T-cell (primary cell): Measurements from ENCODE around the gene NEUROG1. TPM values are rescaled to one million over a fixed set of nuclear protein-coding genes. Genes with fewer than 3 reads are reported as not detected.

ENCODE experiments used
- ATAC-seq, 4 experiments: fragments of 200-7000 bp in 3 of 4; fragments of 150-1000 bp in 1 of 4; cut with Tn5 transposase; replicated peaks in 1 of 4; 1 replicate in 3 of 4; 2 replicates in 1 of 4; pipeline ENCODE4 v1.10.0; 2021; ENCODE audit warnings: moderate library complexity in 3 of 4, mild to moderate bottlenecking in 2 of 4, moderate number of reproducible peaks in 1 of 4
- CTCF ChIA-PET, 2 donors: fragments of 300-600 bp; sonication (Branson Sonifier 250); formaldehyde crosslinking; loops; one replicate each; lab custom pipeline; 2022; ENCODE audit warnings: antibody characterized with exemption in 2 of 2; lab: Charles Lee
- POLR2A ChIA-PET, 2 donors: fragments of 300-600 bp; sonication (Branson Sonifier 250); formaldehyde crosslinking; loops; one replicate each; lab custom pipeline; 2022; ENCODE audit warnings: antibody characterized with exemption in 2 of 2; lab: Charles Lee
- DNase-seq, 35 experiments: peaks; one replicate each; pipeline versions ENCODE4 v3.0.0 to v3.0.0-alpha.2; 2013 to 2023
- H3K27ac ChIP-seq: one replicate; pipeline ENCODE4 v1.5.1; 2013; ENCODE audit warnings: low read length
- H3K27me3 ChIP-seq, 2 experiments: replicated peaks in 1 of 2; 1 replicate in 1 of 2; 2 replicates in 1 of 2; pipeline versions ENCODE4 v1.6.1 to v1.7.0; 2013; ENCODE audit warnings: low read length in 1 of 2, mixed read lengths in 1 of 2; ENCODE audit not compliant: control insufficient read depth in 2 of 2, insufficient read depth in 2 of 2; ENCODE audit errors: extremely low read depth in 1 of 2
- H3K36me3 ChIP-seq, 2 donors: 1 replicate in 1 of 2; 2 replicates in 1 of 2; pipeline versions ENCODE4 v1.6.1 to v1.7.0; 2013; ENCODE audit warnings: low read length in 1 of 2; ENCODE audit not compliant: control insufficient read depth in 2 of 2, insufficient read depth in 1 of 2; ENCODE audit errors: extremely low read depth in 1 of 2
- H3K4me1 ChIP-seq, 2 experiments: 1 replicate in 1 of 2; 2 replicates in 1 of 2; pipeline versions ENCODE4 v1.6.1 to v1.7.0; 2013; ENCODE audit warnings: low read length in 2 of 2, mixed read lengths in 1 of 2; ENCODE audit not compliant: insufficient read depth in 2 of 2, control insufficient read depth in 1 of 2; ENCODE audit errors: extremely low read depth in 1 of 2
- H3K4me3 ChIP-seq, 2 donors: 1 replicate in 1 of 2; 2 replicates in 1 of 2; pipeline versions ENCODE4 v1.5.1 to v1.7.0; 2013; ENCODE audit warnings: mild to moderate bottlenecking in 2 of 2, low read length in 1 of 2, moderate library complexity in 1 of 2; ENCODE audit not compliant: control insufficient read depth in 1 of 2; ENCODE audit errors: extremely low read depth in 1 of 2
- H3K9me3 ChIP-seq: 2 replicates; pipeline ENCODE4 v1.7.0; 2013
- H3K27ac Mint-ChIP-seq, 2 donors: one replicate each; pipeline ENCODE4 v1.8.0; 2020 to 2021; ENCODE audit warnings: mild to moderate bottlenecking in 2 of 2, mixed read lengths in 2 of 2
- H3K27me3 Mint-ChIP-seq, 2 donors: one replicate each; pipeline ENCODE4 v1.8.0; 2021 to 2022; ENCODE audit warnings: mixed read lengths in 2 of 2
- H3K36me3 Mint-ChIP-seq: one replicate; pipeline ENCODE4 v1.8.0; 2021; ENCODE audit warnings: mixed read lengths
- H3K4me1 Mint-ChIP-seq, 3 donors: one replicate each; pipeline ENCODE4 v1.8.0; 2020 to 2022; ENCODE audit warnings: mixed read lengths in 3 of 3, mild to moderate bottlenecking in 1 of 3
- H3K4me3 Mint-ChIP-seq, 3 donors: one replicate each; pipeline ENCODE4 v1.8.0; 2020 to 2022; ENCODE audit warnings: mild to moderate bottlenecking in 3 of 3, mixed read lengths in 3 of 3, moderate library complexity in 3 of 3
- H3K9me3 Mint-ChIP-seq, 3 donors: one replicate each; pipeline ENCODE4 v1.8.0; 2020 to 2022; ENCODE audit warnings: mixed read lengths in 3 of 3
- WGBS: methylation state at CpG from one replicate; pipeline ENCODE4 v1.1.5; 2013; ENCODE audit warnings: missing lambda C conversion rate; ENCODE audit not compliant: insufficient coverage; 5-methylcytosine and 5-hydroxymethylcytosine counted together
- total RNA-seq, 35 experiments: library from RNA in 6 of 35; stranded (reverse) in 6 of 35; fragments of 120-200 nt in 1 of 35; gene quantifications; one replicate each; pipeline versions ENCODE4 v1.2.1 to v1.2.4 and lab custom pipeline; 2013 to 2026

Gene NEUROG1
- total RNA-seq, 5 donors from 2014 or later (not counting 1 experiment from before 2014, with no cell fraction given), result not detected

DNA sequence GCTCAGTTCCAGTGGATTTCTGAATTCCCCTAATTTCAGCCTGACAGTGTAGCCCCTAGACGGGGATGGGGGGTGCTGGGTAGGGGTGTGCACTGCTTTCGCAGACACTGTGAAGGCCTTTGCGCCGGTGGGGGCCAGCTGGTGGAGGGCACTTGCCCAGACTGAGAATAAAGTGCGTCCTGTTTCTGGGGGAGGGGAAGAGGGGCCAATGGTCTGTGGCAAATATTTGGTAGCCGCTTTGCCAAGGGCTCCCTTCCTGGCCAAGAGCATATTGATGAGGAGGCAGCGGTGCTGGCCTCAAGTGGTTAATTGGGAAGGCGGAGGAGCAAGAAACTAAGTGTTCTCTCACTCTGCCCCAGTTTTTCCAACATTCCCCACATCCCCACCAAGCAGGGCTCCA lies 41.7 kb upstream of the NEUROG1 start:
- Histone ChIP-seq H3K4me3 (no peak overlapping the region), H3K36me3 (no peaks in the 10 kb centered on the region), H3K27ac (no peak overlapping the region), H3K27me3 (peaks cover 7 to 53% of the 10 kb centered on the region in 2 experiments), H3K4me1 (no peaks in the 10 kb centered on the region), H3K9me3 (no peaks in the 10 kb centered on the region)
- DNase-seq (no peak), ATAC-seq (no peak)
- H3K27ac Mint-ChIP-seq, result no peak overlapping the region
- H3K4me3 Mint-ChIP-seq, result no peak overlapping the region
- no peaks in the 10 kb centered on the region for H3K9me3 Mint-ChIP-seq
- H3K36me3 Mint-ChIP-seq, result no peaks in the 10 kb centered on the region
- peaks cover 0 to 3% (median 0%) of the 10 kb centered on the region in 3 donors for H3K4me1 Mint-ChIP-seq
- 53% methylated on average over 5 of the region's 8 CpGs for WGBS
- peaks cover 27 to 57% of the 10 kb centered on the region in 2 donors for H3K27me3 Mint-ChIP-seq
- ChIA-PET POLR2A (no interaction called here), CTCF (interaction anchor here in 1 of 2 donors (1.4 kb wide), 1 partner anchor 11 kb away, joined by 6 read pairs; no protein-coding TSS in a partner anchor)

GRCh38 chr5:135576075-135576599 lies 40.4 kb upstream of the NEUROG1 start:
- Mint-ChIP-seq H3K36me3 (no peaks in the 10 kb centered on the region), H3K9me3 (no peaks in the 10 kb centered on the region), H3K4me3 (no peak overlapping the region), H3K4me1 (peaks cover 0 to 3% (median 0%) of the 10 kb centered on the region in 3 donors), H3K27me3 (peaks cover 32 to 50% of the 10 kb centered on the region in 2 donors), H3K27ac (no peak overlapping the region)
- Histone ChIP-seq H3K4me3 (no peak overlapping the region), H3K27me3 (peaks cover 7 to 45% of the 10 kb centered on the region in 2 experiments), H3K9me3 (no peaks in the 10 kb centered on the region), H3K36me3 (no peaks in the 10 kb centered on the region), H3K4me1 (no peaks in the 10 kb centered on the region), H3K27ac (no peak overlapping the region)
- WGBS, result 66% methylated on average over 4 of the region's 6 CpGs
- DNase-seq (no peak), ATAC-seq (no peak)
- POLR2A ChIA-PET, result no interaction called here
- CTCF ChIA-PET, result interaction anchor here in 1 of 2 donors (1.4 kb wide), 1 partner anchor 10 kb away, joined by 6 read pairs; no protein-coding TSS in a partner anchor

DNA sequence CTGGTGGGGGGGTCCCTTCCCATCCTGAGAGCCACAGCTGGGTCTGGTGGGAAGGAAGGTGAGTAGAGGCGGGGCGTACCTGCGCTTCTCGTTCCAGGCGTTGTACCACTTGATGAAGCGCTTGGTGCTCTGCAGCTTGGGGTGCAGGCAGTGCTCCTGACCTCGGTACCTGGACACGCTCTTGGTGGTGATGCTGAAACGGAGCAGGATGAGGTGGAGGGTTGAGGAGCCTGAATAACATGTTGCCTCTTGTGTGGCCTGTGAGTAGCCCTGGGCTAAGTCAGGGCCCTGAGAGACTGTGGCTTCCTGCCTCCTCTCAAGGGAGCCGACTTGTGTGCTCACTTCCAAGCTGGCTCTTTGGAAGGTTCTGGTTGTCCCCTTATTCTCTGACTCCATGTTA lies 38.7 kb upstream of the NEUROG1 start:
- 94% methylated on average over 9 of the region's 10 CpGs for WGBS
- POLR2A ChIA-PET, result no interaction called here

GRCh38 chr5:135571902-135572301 lies 36.1 kb upstream of the NEUROG1 start:
- H3K9me3 Mint-ChIP-seq, result no peaks in the 10 kb centered on the region
- ATAC-seq (no peak), DNase-seq (no peak)
- no peaks in the 10 kb centered on the region for H3K36me3 ChIP-seq
- H3K9me3 ChIP-seq, result no peaks in the 10 kb centered on the region
- no peak overlapping the region for H3K27ac Mint-ChIP-seq
- H3K27ac ChIP-seq, result no peak overlapping the region
- POLR2A ChIA-PET, result no interaction called here
- CTCF ChIA-PET, result no interaction called here
- H3K27me3 Mint-ChIP-seq, result peaks cover 14 to 16% of the 10 kb centered on the region in 2 donors
- H3K4me3 Mint-ChIP-seq, result no peak overlapping the region
- WGBS, result 80% methylated on average over 2 of the region's 9 CpGs
- H3K4me1 ChIP-seq, result no peaks in the 10 kb centered on the region
- H3K4me3 ChIP-seq, result no peak overlapping the region
- peaks cover 0 to 5% (median 0%) of the 10 kb centered on the region in 3 donors for H3K4me1 Mint-ChIP-seq
- H3K36me3 Mint-ChIP-seq, result no peaks in the 10 kb centered on the region
- H3K27me3 ChIP-seq, result peaks cover 2 to 37% of the 10 kb centered on the region in 2 experiments

More for the DNA sequence above, 38.7 kb upstream of the NEUROG1 start:
- CTCF ChIA-PET, result interaction anchor here in 1 of 2 donors (1.0 kb wide), 1 partner anchor 8 kb away, joined by 3 read pairs; no protein-coding TSS in a partner anchor
- no peak for ATAC-seq
- Histone ChIP-seq H3K27ac (no peak overlapping the region), H3K36me3 (no peaks in the 10 kb centered on the region), H3K9me3 (no peaks in the 10 kb centered on the region), H3K4me3 (no peak overlapping the region), H3K27me3 (peaks cover 7 to 45% of the 10 kb centered on the region in 2 experiments), H3K4me1 (no peaks in the 10 kb centered on the region)
- Mint-ChIP-seq H3K4me3 (no peak overlapping the region), H3K27ac (no peak overlapping the region), H3K4me1 (peaks cover 0 to 3% (median 0%) of the 10 kb centered on the region in 3 donors), H3K36me3 (no peaks in the 10 kb centered on the region), H3K9me3 (no peaks in the 10 kb centered on the region), H3K27me3 (peaks cover 23 to 37% of the 10 kb centered on the region in 2 donors)
- DNase-seq, result no peak

DNA sequence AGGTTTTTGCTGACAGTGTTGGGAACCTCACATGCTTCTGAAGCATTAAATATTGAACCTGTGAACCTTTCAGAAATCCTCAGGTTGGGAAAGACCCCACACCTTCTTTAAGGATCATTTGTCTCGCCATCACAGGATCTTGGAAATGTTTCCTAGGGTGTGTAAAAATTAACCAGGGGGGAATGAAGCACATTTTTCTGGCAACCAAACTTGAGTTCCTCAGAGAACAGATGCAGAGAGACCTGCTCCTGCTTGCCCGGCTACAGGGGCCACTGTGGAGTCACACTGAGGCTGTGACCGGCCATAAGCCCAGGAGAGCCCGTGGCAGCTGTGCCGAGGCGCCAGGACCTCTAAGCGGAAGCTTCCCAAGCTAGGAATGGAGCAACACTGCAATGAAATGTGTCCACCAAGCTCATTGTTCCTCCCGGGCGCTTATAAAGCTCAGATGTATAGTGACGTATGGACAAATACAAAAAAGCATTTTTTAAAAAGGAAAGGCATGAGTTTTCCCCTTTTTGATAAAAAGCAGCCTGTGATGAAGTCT lies 35.4 kb upstream of the NEUROG1 start:
- Mint-ChIP-seq H3K9me3 (no peaks in the 10 kb centered on the region), H3K4me3 (no peak overlapping the region), H3K36me3 (no peaks in the 10 kb centered on the region), H3K27ac (no peak overlapping the region), H3K4me1 (peaks cover 0 to 7% (median 3%) of the 10 kb centered on the region in 3 donors), H3K27me3 (peaks cover 13 to 16% of the 10 kb centered on the region in 2 donors)
- POLR2A ChIA-PET, result no interaction called here
- no peak overlapping the region for H3K27ac ChIP-seq
- CTCF ChIA-PET, result interaction anchor here (0.6 kb wide), 2 partner anchors 64 to 1591 kb away, joined by 3 to 4 read pairs; no protein-coding TSS in a partner anchor
- no peaks in the 10 kb centered on the region for H3K9me3 ChIP-seq
- H3K4me1 ChIP-seq, result peaks cover 0 to 1% of the 10 kb centered on the region in 2 experiments
- H3K36me3 ChIP-seq, result no peaks in the 10 kb centered on the region
- no peak for ATAC-seq
- DNase-seq, result no peak
- peaks cover under 1 to 41% of the 10 kb centered on the region in 2 experiments for H3K27me3 ChIP-seq
- 82% methylated on average over 7 of the region's 10 CpGs for WGBS
- no peak overlapping the region for H3K4me3 ChIP-seq

DNA sequence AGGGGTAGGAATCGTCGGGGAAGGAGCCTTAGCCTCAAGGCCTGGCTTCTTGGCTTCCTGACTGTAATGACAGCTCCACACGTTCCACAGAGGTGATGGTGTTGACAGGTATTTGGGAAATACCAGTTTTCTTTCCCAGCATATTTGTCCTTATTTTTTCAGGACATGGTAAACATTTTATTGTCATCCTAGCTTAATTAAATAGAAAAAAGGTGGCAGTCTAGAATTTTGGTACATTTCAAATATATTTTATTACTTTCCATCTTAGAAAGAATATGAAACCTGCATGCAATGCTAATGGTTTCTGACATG lies 34.6 kb upstream of the NEUROG1 start:
- Histone ChIP-seq H3K9me3 (no peaks in the 10 kb centered on the region), H3K36me3 (no peaks in the 10 kb centered on the region), H3K4me1 (peaks cover 0 to 5% of the 10 kb centered on the region in 2 experiments), H3K27me3 (peaks cover 0 to 34% of the 10 kb centered on the region in 2 experiments), H3K4me3 (no peak overlapping the region), H3K27ac (no peak overlapping the region)
- no CpG with 5 or more reads among the region's 3 CpGs for WGBS
- ATAC-seq (no peak), DNase-seq (no peak)
- ChIA-PET POLR2A (no interaction called here), CTCF (interaction anchor here (0.5 to 1.5 kb wide), 2 partner anchors 9 to 109 kb away, joined by 5 read pairs; no protein-coding TSS in a partner anchor)
- no peak overlapping the region for H3K27ac Mint-ChIP-seq
- no peaks in the 10 kb centered on the region for H3K36me3 Mint-ChIP-seq
- peaks cover 10 to 14% of the 10 kb centered on the region in 2 donors for H3K27me3 Mint-ChIP-seq
- no peaks in the 10 kb centered on the region for H3K9me3 Mint-ChIP-seq
- H3K4me1 Mint-ChIP-seq, result peaks cover 0 to 9% (median 4%) of the 10 kb centered on the region in 3 donors
- H3K4me3 Mint-ChIP-seq, result no peak overlapping the region
